IgD-negative memory B cell (primary cell): ENCODE data around the gene KCTD7. TPM values are rescaled to one million over a fixed set of nuclear protein-coding genes. Genes with fewer than 3 reads are reported as not detected.
"Not testable (repeated sequence)": the region's sequence is repeated elsewhere in the genome, so short reads cannot be mapped to it uniquely, and the experiment has no call there.

Source experiments
- H3K27ac Mint-ChIP-seq, 3 donors: one replicate each; pipeline ENCODE4 v1.8.0; 2020 to 2022; ENCODE audit warnings: mild to moderate bottlenecking in 3 of 3, mixed read lengths in 3 of 3, moderate library complexity in 1 of 3
- H3K27me3 Mint-ChIP-seq: one replicate; pipeline ENCODE4 v1.8.0; 2021; ENCODE audit warnings: mixed read lengths
- H3K36me3 Mint-ChIP-seq: one replicate; pipeline ENCODE4 v1.8.0; 2020; ENCODE audit warnings: mild to moderate bottlenecking, mixed read lengths
- H3K4me1 Mint-ChIP-seq, 3 donors: one replicate each; pipeline ENCODE4 v1.8.0; 2020 to 2022; ENCODE audit warnings: mixed read lengths in 3 of 3, mild to moderate bottlenecking in 1 of 3
- H3K4me3 Mint-ChIP-seq, 4 donors: one replicate each; pipeline ENCODE4 v1.8.0; 2020 to 2022; ENCODE audit warnings: mild to moderate bottlenecking in 4 of 4, mixed read lengths in 4 of 4, moderate library complexity in 3 of 4
- H3K9me3 Mint-ChIP-seq, 3 donors: one replicate each; pipeline ENCODE4 v1.8.0; 2020 to 2021; ENCODE audit warnings: mixed read lengths in 3 of 3, mild to moderate bottlenecking in 1 of 3
- polyA plus RNA-seq: library from polyadenylated mRNA; unstranded; fragments of 300-500 nt; fragmentation: Illumina TruSeq; gene quantifications from one replicate; pipeline ENCODE4 v1.2.3, GENCODE V29; 2021

The KCTD7 gene
- polyA plus RNA-seq, 1 donor from 2014 or later: 15.7 TPM

- not testable (repeated sequence) for H3K9me3 Mint-ChIP-seq, H3K36me3 Mint-ChIP-seq, H3K27me3 Mint-ChIP-seq, H3K4me3 Mint-ChIP-seq, H3K27ac Mint-ChIP-seq
- peaks cover 4 to 11% (median 6%) of the 10 kb centered on the region in 3 donors for H3K4me1 Mint-ChIP-seq
Observed at GRCh38 chr7:66671486-66671885, 42.8 kb downstream of the KCTD7 start.

- H3K27me3 Mint-ChIP-seq, H3K36me3 Mint-ChIP-seq, H3K4me3 Mint-ChIP-seq, H3K27ac Mint-ChIP-seq, H3K9me3 Mint-ChIP-seq, H3K4me1 Mint-ChIP-seq: not testable (repeated sequence)
Observed at GRCh38 chr7:66672432-66673123, 43.9 kb downstream of the KCTD7 start.

GRCh38 chr7:66673124-66673640 lies 44.5 kb downstream of the KCTD7 start:
- H3K27me3 Mint-ChIP-seq: not testable (repeated sequence)

GRCh38 chr7:66679633-66680244 lies 51.1 kb downstream of the KCTD7 start:
- Mint-ChIP-seq H3K4me1 (peaks cover 19 to 30% (median 29%) of the 10 kb centered on the region in 3 donors), H3K36me3 (peaks cover 2% of the 10 kb centered on the region), H3K27me3 (no peaks in the 10 kb centered on the region), H3K9me3 (no peaks in the 10 kb centered on the region), H3K27ac (peak overlapping the region; percentile 36 to 97 (median 50)), H3K4me3 (peak overlapping the region; percentile 25 to 87 (median 56))

More at GRCh38 chr7:66673124-66673640, 44.5 kb downstream of the KCTD7 start:
- H3K4me1 Mint-ChIP-seq: peaks cover 4 to 12% (median 6%) of the 10 kb centered on the region in 3 donors
- not testable (repeated sequence) for H3K4me3 Mint-ChIP-seq, H3K27ac Mint-ChIP-seq, H3K36me3 Mint-ChIP-seq, H3K9me3 Mint-ChIP-seq

GRCh38 chr7:66681491-66682349 lies 53.0 kb downstream of the KCTD7 start:
- Mint-ChIP-seq H3K27ac (peak overlapping the region; percentile 81 to 98 (median 97)), H3K27me3 (no peaks in the 10 kb centered on the region), H3K4me1 (peaks cover 19 to 26% (median 25%) of the 10 kb centered on the region in 3 donors), H3K4me3 (peak overlapping the region; percentile 87 to 96 (median 94)), H3K36me3 (peaks cover 2% of the 10 kb centered on the region), H3K9me3 (no peaks in the 10 kb centered on the region)

- Mint-ChIP-seq H3K27me3 (no peaks in the 10 kb centered on the region), H3K36me3 (peaks cover 2% of the 10 kb centered on the region), H3K27ac (peak overlapping the region in 2 of 3 donors; percentile 81 to 98), H3K4me3 (peak overlapping the region; percentile 87 to 96 (median 94)), H3K4me1 (peaks cover 19 to 26% (median 25%) of the 10 kb centered on the region in 3 donors), H3K9me3 (no peaks in the 10 kb centered on the region)
Observed at GRCh38 chr7:66682350-66683093, 53.8 kb downstream of the KCTD7 start.

GRCh38 chr7:66683094-66683769 lies 54.6 kb downstream of the KCTD7 start:
- H3K9me3 Mint-ChIP-seq, H3K27me3 Mint-ChIP-seq, H3K36me3 Mint-ChIP-seq: not testable (repeated sequence)
- H3K4me3 Mint-ChIP-seq: peak overlapping the region; percentile 58 to 96 (median 90)
- H3K27ac Mint-ChIP-seq: peak overlapping the region in 2 of 3 donors; percentile 6 to 81
- H3K4me1 Mint-ChIP-seq: peaks cover 19 to 26% (median 22%) of the 10 kb centered on the region in 3 donors

- peak overlapping the region in 3 of 4 donors; percentile 9 to 87 (median 17) for H3K4me3 Mint-ChIP-seq
- H3K27ac Mint-ChIP-seq: peak overlapping the region in 1 of 3 donors; percentile 62
Observed at GRCh38 chr7:66683770-66684123, 55.1 kb downstream of the KCTD7 start.

GRCh38 chr7:66685663-66686062 lies 57.0 kb downstream of the KCTD7 start:
- not testable (repeated sequence) for H3K27me3 Mint-ChIP-seq, H3K9me3 Mint-ChIP-seq, H3K36me3 Mint-ChIP-seq
- Mint-ChIP-seq H3K4me1 (peaks cover 11 to 14% (median 13%) of the 10 kb centered on the region in 3 donors), H3K27ac (peak overlapping the region in 1 of 3 donors; percentile 62), H3K4me3 (peak overlapping the region in 1 of 4 donors; percentile 87)

More at GRCh38 chr7:66683770-66684123, 55.1 kb downstream of the KCTD7 start:
- Mint-ChIP-seq H3K36me3 (peaks cover 2% of the 10 kb centered on the region), H3K27me3 (no peaks in the 10 kb centered on the region), H3K9me3 (peaks cover 0 to 7% (median 5%) of the 10 kb centered on the region in 3 donors), H3K4me1 (peaks cover 18 to 24% (median 22%) of the 10 kb centered on the region in 3 donors)

GRCh38 chr7:66687186-66687585 lies 58.5 kb downstream of the KCTD7 start:
- H3K4me3 Mint-ChIP-seq: no peak overlapping the region
- H3K9me3 Mint-ChIP-seq: peaks cover 0 to 7% (median 5%) of the 10 kb centered on the region in 3 donors
- no peaks in the 10 kb centered on the region for H3K36me3 Mint-ChIP-seq
- no peaks in the 10 kb centered on the region for H3K27me3 Mint-ChIP-seq
- H3K27ac Mint-ChIP-seq: no peak overlapping the region
- peaks cover 9 to 13% (median 10%) of the 10 kb centered on the region in 3 donors for H3K4me1 Mint-ChIP-seq

- peak overlapping the region in 1 of 3 donors; percentile 79 for H3K27ac Mint-ChIP-seq
- not testable (repeated sequence) for H3K9me3 Mint-ChIP-seq, H3K27me3 Mint-ChIP-seq, H3K4me3 Mint-ChIP-seq, H3K36me3 Mint-ChIP-seq
- H3K4me1 Mint-ChIP-seq: peaks cover 8 to 13% (median 10%) of the 10 kb centered on the region in 3 donors
Observed at GRCh38 chr7:66687672-66688071, 59.0 kb downstream of the KCTD7 start.

GRCh38 chr7:66689081-66689480 lies 60.4 kb downstream of the KCTD7 start:
- Mint-ChIP-seq H3K36me3 (peaks cover under 1% of the 10 kb centered on the region), H3K27me3 (no peaks in the 10 kb centered on the region), H3K4me1 (peaks cover 1 to 5% (median 4%) of the 10 kb centered on the region in 3 donors), H3K4me3 (no peak overlapping the region), H3K27ac (no peak overlapping the region), H3K9me3 (peaks cover 0 to 7% (median 5%) of the 10 kb centered on the region in 3 donors)

GRCh38 chr7:66693331-66693730 lies 64.7 kb downstream of the KCTD7 start:
- peaks cover 0 to 2% (median 1%) of the 10 kb centered on the region in 3 donors for H3K9me3 Mint-ChIP-seq
- no peaks in the 10 kb centered on the region for H3K27me3 Mint-ChIP-seq
- no peak overlapping the region for H3K4me3 Mint-ChIP-seq
- no peak overlapping the region for H3K27ac Mint-ChIP-seq
- peaks cover 2% of the 10 kb centered on the region for H3K36me3 Mint-ChIP-seq
- H3K4me1 Mint-ChIP-seq: peaks cover 0 to 3% (median 1%) of the 10 kb centered on the region in 3 donors
